ACC112 (cell line): Measurements from ENCODE around the gene RALGPS2.
"Not testable (repeated sequence)": the region's sequence is repeated elsewhere in the genome, so short reads cannot be mapped to it uniquely, and the experiment has no call there.

ENCODE experiments used
- H2AFZ ChIP-seq: fragments of 200-600 bp; sonication (generic); one replicate; pipeline ENCODE4 v1.6.0; 2017; ENCODE audit warnings: antibody characterized with exemption, low read length; ENCODE audit not compliant: unreplicated experiment
- H3K27ac ChIP-seq: fragments of 200-600 bp; sonication (generic); 2 replicates; pipeline ENCODE4 v1.5.1; 2014; ENCODE audit warnings: low read depth, mild to moderate bottlenecking, antibody characterized with exemption, low read length, moderate library complexity
- H3K27me3 ChIP-seq: fragments of 200-600 bp; sonication (generic); 2 replicates; pipeline ENCODE4 v1.6.1; 2014; ENCODE audit warnings: mild to moderate bottlenecking, antibody characterized with exemption, low read length, moderate library complexity, mixed read lengths; ENCODE audit not compliant: insufficient read depth
- H3K36me3 ChIP-seq: fragments of 200-600 bp; sonication (generic); 2 replicates; pipeline ENCODE4 v1.6.1; 2016; ENCODE audit warnings: mild to moderate bottlenecking, antibody characterized with exemption, low read length, moderate library complexity, mixed read lengths; ENCODE audit not compliant: insufficient read depth
- H3K4me1 ChIP-seq: fragments of 200-600 bp; sonication (generic); one replicate; pipeline ENCODE4 v1.6.1; 2016; ENCODE audit warnings: low read length, mixed read lengths; ENCODE audit not compliant: insufficient read depth, unreplicated experiment, control insufficient read depth
- H3K4me3 ChIP-seq: fragments of 200-600 bp; sonication (generic); 2 replicates; pipeline ENCODE4 v1.5.1; 2014; ENCODE audit warnings: mild to moderate bottlenecking, low read depth, low read length
- H3K79me2 ChIP-seq: fragments of 200-600 bp; sonication (generic); one replicate; pipeline ENCODE4 v1.6.0; 2016; ENCODE audit warnings: low read length; ENCODE audit not compliant: control insufficient read depth, unreplicated experiment, insufficient read depth

The RALGPS2 gene

DNA sequence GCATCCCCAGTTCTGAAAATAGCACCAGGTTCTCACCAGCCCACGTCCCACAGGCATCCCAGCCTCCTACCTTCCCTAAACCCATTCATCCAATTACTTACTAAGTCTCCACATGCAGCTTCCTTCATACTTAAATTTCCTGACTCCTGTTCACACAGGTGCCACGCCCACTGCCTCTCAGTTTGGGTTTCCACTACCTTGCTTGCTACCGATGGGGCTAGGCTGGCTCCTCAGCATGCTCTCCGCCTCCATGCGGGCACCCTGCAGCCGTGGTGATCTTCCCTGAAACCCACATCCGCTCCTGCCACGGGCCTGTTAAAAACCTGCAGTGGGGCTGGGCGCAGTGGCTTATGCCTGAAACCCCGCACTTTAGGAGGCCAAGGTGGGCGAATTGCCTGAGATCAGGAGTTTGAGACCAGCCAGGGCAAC is 216.2 kb downstream of the RALGPS2 start:
- Histone ChIP-seq H3K27me3 (no peaks in the 10 kb centered on the region), H3K27ac (no peak overlapping the region), H2AFZ (no peak overlapping the region), H3K79me2 (no peaks in the 10 kb centered on the region), H3K4me1 (peaks cover 6% of the 10 kb centered on the region), H3K36me3 (no peaks in the 10 kb centered on the region), H3K4me3 (no peak overlapping the region)

DNA sequence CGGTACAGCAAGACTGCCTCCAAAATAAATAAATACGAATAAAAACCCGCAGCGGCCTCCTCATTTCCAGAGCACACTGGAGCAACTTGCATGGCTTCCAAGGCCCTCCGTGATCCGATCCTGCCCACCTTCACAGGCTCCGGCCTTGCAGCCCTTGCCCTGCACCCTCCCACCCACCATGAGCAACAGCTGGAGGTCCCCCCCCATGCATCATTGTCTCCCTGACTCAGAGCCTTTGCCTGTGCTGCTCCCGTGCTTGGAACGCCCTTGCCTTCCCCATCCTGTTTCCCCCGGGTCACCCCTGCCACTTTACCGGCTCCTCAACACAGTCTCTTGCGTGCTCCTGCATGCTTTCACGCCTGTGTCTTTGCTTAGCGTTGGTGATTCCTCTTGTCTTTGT is 216.8 kb downstream of the RALGPS2 start:
- no peaks in the 10 kb centered on the region for H3K27me3 ChIP-seq
- H3K79me2 ChIP-seq: no peaks in the 10 kb centered on the region
- peaks cover 6% of the 10 kb centered on the region for H3K4me1 ChIP-seq
- no peaks in the 10 kb centered on the region for H3K36me3 ChIP-seq
- H2AFZ ChIP-seq: no peak overlapping the region
- no peak overlapping the region for H3K27ac ChIP-seq
- no peak overlapping the region for H3K4me3 ChIP-seq

DNA sequence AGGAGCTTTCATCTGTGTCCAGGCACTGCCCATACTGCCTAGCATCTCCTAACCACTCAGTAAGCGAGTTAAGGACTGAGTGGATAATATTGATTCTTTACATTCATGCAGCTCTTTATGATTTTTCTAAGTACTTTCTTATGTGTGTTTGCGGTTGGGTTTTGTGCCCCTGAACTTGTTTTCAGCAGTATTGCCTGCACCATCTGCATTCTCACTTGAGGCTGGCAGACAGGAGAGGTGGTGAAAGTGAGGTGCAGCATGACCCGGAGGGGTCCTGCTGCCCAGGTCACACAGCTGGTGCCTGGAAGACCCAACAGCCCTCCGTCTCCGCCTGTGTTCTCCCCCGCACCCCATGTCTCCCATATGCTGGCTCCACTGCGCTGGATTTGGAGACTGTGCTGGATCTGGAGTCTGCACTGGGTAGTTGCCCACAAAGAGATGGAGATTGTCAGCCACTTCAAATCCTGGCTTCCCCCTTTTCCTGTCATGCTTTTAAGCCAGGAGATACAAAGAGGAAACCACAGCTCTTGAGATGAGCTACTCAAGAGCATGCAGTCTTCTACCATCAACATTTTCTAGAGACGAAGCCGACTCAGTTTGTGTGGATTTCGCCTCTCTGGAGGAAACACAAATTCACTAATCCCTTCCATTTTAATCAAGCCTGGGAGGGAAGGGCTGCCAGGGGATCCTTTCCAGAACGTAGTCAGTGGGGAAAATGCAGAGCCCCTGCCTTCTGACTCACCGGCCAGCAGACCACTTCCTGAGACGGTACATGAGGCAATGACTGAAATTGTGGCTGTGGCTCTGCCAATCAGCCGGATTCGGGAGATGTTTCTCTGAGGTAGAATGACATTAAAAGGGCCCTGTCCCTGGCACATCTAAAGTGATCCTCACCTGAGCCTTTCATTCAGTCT is 217.5 kb downstream of the RALGPS2 start:
- Histone ChIP-seq H3K36me3 (no peaks in the 10 kb centered on the region), H3K27ac (no peak overlapping the region), H3K4me3 (no peak overlapping the region), H3K27me3 (no peaks in the 10 kb centered on the region), H3K79me2 (no peaks in the 10 kb centered on the region), H2AFZ (no peak overlapping the region), H3K4me1 (peaks cover 6% of the 10 kb centered on the region)

DNA sequence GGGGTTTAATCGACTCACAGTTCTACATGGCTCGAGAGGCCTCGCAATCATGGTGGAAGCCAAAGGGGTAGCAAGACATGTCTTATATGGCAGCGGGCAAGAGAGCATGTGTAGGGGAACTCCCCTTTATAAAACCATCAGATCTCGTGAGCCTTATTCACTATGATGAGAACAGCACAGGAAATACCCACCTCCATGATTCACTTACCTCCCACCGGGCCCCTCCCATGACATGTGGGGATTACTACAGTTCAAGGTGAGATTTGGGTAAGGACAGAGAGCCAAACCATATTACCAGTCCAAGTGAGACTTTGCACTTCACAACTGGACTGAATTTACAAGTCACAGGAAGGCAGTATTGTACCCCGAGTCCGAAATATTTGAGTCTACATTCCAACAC is 219.7 kb downstream of the RALGPS2 start:
- Histone ChIP-seq H3K4me1 (peaks cover 6% of the 10 kb centered on the region), H3K79me2 (no peaks in the 10 kb centered on the region), H3K36me3 (no peaks in the 10 kb centered on the region), H3K27me3 (no peaks in the 10 kb centered on the region), H2AFZ (no peak overlapping the region), H3K27ac (no peak overlapping the region), H3K4me3 (no peak overlapping the region)

DNA sequence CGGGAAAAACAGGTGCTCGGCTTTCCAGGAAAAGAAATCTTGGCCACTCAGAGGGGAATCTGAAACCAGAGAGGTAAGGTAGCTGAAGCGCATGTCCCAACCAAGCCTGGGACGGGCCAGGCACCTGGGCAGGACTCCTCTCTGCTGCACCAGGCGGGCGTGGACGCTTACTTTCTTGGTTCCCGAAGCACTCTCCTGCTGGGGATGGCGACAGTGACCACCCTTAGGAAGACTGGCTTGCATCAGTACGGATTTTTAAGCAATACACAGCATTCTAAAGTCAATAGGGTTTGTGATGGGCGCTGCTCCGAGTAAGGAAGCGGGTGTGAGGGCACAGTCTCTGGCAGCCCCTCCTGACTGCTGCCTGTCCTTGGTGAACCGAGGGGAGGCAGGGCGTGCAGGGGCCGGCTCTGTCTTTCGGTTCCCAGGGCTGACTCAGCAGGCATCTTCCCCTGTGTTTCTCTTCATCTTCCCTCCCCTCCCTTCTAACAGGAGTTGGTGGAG is 220.8 kb downstream of the RALGPS2 start:
- no peak overlapping the region for H3K4me3 ChIP-seq
- H3K27ac ChIP-seq: no peak overlapping the region
- H3K27me3 ChIP-seq: no peaks in the 10 kb centered on the region
- no peaks in the 10 kb centered on the region for H3K36me3 ChIP-seq
- H2AFZ ChIP-seq: no peak overlapping the region
- H3K4me1 ChIP-seq: peaks cover 6% of the 10 kb centered on the region
- no peaks in the 10 kb centered on the region for H3K79me2 ChIP-seq

DNA sequence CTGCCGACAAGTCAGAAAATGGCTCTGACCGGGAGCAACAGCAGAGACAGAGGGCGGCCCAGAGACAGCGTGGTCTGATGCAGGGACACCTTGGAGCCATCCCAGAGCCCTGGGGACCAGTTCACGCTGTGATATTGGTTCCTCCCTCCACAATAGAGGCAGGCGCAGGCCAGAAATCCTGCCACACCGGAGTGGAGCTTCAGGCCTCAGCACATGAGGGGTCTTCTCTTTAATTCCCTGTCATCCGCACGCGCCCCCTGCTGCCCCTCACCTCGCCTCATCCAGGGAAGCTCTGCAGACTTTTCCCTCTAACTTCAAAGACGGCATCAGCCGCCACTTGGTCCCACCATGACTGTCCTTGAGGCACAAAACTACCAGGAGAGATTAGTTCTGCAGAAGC is 221.4 kb downstream of the RALGPS2 start:
- H3K4me1 ChIP-seq: peaks cover 6% of the 10 kb centered on the region
- H3K27me3 ChIP-seq: no peaks in the 10 kb centered on the region
- H2AFZ ChIP-seq: no peak overlapping the region
- H3K36me3 ChIP-seq: no peaks in the 10 kb centered on the region
- no peak overlapping the region for H3K4me3 ChIP-seq
- no peaks in the 10 kb centered on the region for H3K79me2 ChIP-seq
- no peak overlapping the region for H3K27ac ChIP-seq

DNA sequence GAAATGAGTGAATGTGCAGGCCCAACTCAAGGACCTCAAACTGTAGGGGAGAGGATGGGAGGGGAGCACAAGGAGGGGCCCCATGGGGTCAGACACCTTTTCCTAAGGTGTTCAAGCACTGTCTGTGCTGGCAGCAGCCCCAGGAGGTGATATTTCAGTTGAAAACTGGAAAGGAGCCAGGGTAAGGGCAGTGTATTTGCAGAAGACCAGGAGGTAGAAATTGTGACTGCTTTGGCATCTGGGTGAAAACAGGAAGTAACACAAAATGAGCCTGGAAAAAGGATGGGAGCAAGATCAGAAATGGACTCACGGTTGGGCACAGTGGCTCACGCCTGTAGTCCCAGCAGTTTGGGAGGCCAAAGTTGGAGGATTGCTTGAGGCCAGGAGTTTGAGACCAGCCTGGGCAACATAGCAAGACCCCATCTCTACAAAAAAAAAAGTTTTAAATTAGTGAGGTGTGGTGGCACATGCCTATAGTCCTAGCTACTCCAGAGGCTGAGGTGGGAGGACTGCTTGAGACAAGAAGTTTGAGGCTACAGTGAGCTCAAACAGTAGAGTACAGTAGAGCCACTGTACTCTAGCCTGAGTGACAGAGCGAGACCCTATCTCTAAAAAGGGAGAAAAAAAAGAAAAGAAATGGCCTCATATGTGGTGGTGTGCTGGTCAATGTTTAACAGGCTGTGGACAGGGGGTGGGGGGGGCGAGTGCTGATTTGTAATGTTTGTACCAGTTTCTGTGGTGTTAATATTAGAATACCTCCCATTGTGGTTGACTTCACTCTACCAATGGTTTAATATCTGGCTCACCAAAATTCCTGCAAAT is 222.0 kb downstream of the RALGPS2 start:
- H3K79me2 ChIP-seq: no peaks in the 10 kb centered on the region
- no peak overlapping the region for H3K4me3 ChIP-seq
- no peaks in the 10 kb centered on the region for H3K36me3 ChIP-seq
- H3K4me1 ChIP-seq: peaks cover 6% of the 10 kb centered on the region
- no peak overlapping the region for H2AFZ ChIP-seq
- H3K27ac ChIP-seq: no peak overlapping the region
- H3K27me3 ChIP-seq: no peaks in the 10 kb centered on the region

DNA sequence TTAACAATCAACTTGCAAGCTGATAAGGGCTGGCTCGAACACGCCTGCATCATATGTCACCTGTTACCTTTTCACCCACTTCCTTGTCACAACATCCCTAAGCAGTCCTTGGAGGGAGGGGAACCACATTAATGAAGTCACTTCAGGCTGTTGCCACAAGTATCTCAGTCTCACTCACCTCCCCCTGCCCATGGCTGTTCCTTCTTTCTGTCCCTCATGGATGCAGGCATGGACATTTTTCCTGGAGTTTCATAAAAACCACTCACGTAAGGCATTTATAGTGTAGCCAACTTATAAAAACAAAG is 222.6 kb downstream of the RALGPS2 start:
- Histone ChIP-seq H3K36me3 (no peaks in the 10 kb centered on the region), H3K4me1 (peaks cover 5% of the 10 kb centered on the region), H3K4me3 (no peak overlapping the region), H3K79me2 (no peaks in the 10 kb centered on the region), H3K27me3 (no peaks in the 10 kb centered on the region), H3K27ac (no peak overlapping the region), H2AFZ (no peak overlapping the region)

DNA sequence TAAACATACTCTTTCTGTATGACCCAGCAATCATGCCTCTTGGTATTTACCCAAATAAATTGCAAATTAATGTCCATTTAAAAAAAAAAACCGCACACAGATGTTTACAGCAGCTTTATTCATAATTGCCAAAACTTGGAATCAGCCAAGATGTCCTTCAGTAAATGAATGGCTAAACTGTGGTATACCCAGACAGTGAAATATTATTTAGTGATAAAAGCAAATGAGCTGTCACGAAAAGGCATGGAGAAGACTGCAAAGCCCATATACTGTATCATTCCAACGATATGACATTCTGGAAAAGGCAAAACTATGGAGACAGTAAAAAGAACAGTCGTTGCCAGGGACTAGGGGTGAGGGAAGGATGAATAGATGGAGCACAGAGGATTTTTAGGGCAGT is 223.6 kb downstream of the RALGPS2 start:
- Histone ChIP-seq H3K27me3 (no peaks in the 10 kb centered on the region), H3K4me1 (no peaks in the 10 kb centered on the region), H3K36me3 (no peaks in the 10 kb centered on the region), H3K27ac (no peak overlapping the region), H2AFZ (no peak overlapping the region), H3K79me2 (no peaks in the 10 kb centered on the region), H3K4me3 (no peak overlapping the region)

DNA sequence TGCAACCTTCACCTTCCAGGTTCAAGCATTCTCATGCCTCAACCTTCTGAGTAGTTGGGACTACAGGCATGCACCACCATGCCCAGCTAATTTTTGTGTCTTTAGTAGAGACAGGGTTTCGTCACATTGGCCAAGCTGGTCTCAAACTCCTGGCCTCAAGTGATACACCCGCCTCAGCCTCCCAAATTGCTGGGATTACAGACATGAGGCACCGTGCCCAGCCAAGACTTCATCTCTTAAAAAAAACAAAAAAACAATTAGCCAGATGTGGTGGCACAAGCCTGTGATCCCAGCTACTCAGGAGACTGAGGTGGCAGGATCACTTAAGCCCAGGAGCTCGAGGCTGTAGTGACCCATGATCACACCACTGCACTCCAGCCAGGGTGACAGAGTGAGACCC is 224.8 kb downstream of the RALGPS2 start:
- H3K36me3 ChIP-seq, H3K79me2 ChIP-seq, H3K27me3 ChIP-seq, H3K4me3 ChIP-seq, H3K27ac ChIP-seq, H2AFZ ChIP-seq, H3K4me1 ChIP-seq: not testable (repeated sequence)

DNA sequence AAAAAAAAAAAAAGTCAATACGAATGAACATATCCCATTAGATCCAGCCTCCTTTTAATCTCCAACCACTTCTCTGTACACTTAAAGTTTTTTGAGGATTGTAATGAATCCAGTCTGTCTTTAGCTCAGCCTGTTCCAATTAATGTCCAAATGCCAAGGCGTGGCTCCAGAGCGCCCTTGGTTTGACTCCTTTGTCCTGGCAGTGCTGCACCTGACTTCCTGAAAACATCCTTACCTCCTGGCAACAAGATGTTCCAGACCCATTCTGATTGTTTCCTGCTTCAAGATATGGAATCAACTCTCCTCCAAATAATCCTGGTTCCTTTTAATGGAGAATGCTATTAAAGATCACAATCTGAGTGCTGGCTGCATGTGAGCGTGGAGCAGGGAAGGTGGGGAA is 226.6 kb downstream of the RALGPS2 start:
- Histone ChIP-seq H3K4me3 (no peak overlapping the region), H3K79me2 (no peaks in the 10 kb centered on the region), H3K4me1 (no peaks in the 10 kb centered on the region), H2AFZ (no peak overlapping the region), H3K27ac (no peak overlapping the region), H3K27me3 (no peaks in the 10 kb centered on the region), H3K36me3 (no peaks in the 10 kb centered on the region)
